Ovary (tissue), 9 donors: ENCODE data around the gene SEC16A. TPM values are rescaled to one million over a fixed set of nuclear protein-coding genes. Genes with fewer than 3 reads are reported as not detected.

Source experiments
- DNase-seq, 5 donors: peaks; one replicate each; pipeline ENCODE4 v3.0.0-alpha.2; 2019 to 2020
- H3K27ac ChIP-seq, 2 donors: fragments of 200-600 bp; one replicate each; pipeline versions ENCODE4 v1.5.1 to v1.8.0; 2019 to 2022
- H3K27me3 ChIP-seq: fragments of 200-600 bp; one replicate; pipeline ENCODE4 v1.8.0; 2022
- H3K36me3 ChIP-seq: fragments of 200-600 bp; sonication (generic); one replicate; pipeline ENCODE4 v1.5.1; 2019
- H3K4me1 ChIP-seq: one replicate; pipeline ENCODE4 v1.8.1; 2013; ENCODE audit warnings: mild to moderate bottlenecking, moderate library complexity; ENCODE audit not compliant: insufficient read depth
- H3K4me3 ChIP-seq: fragments of 200-600 bp; sonication (generic); one replicate; pipeline ENCODE4 v1.5.1; 2017
- H3K9me3 ChIP-seq, 2 donors: fragments of 200-600 bp in 1 of 2; sonication (generic) in 1 of 2; one replicate each; pipeline versions ENCODE4 v1.5.1 to v1.8.1; 2013 to 2019; ENCODE audit warnings: mild to moderate bottlenecking in 1 of 2, moderate library complexity in 1 of 2
- CTCF ChIP-seq, 3 donors: fragments of 450-650 bp in 2 of 3; fragments of 200-600 bp in 1 of 3; IDR thresholded peaks; one replicate each; pipeline versions ENCODE4 v1.5.1 to v1.8.0; 2016 to 2022; ENCODE audit warnings: antibody characterized with exemption in 3 of 3, mild to moderate bottlenecking in 1 of 3
- EP300 ChIP-seq: sonication (generic); formaldehyde crosslinking; IDR thresholded peaks from one replicate; pipeline ENCODE4 v1.6.1; 2017; ENCODE audit warnings: antibody characterized with exemption
- POLR2A ChIP-seq: fragments of 450-650 bp; IDR thresholded peaks from one replicate; pipeline ENCODE4 v1.6.1; 2017; ENCODE audit warnings: antibody characterized with exemption, mild to moderate bottlenecking, moderate library complexity
- WGBS, 3 donors: extraction: QIAGEN DNeasy Blood & Tissue Kit in 1 of 3; methylation state at CpG; one replicate each; pipeline versions ENCODE4 v1.1.5 to v1.1.7; 2013 to 2017; 5-methylcytosine and 5-hydroxymethylcytosine counted together
- intact Hi-C, 4 donors: fragments of 100-400 bp; cut with DNase I; formaldehyde crosslinking; loops; one replicate each; pipeline versions ENCODE4 v1.11.0 to v1.15.1; 2022 to 2023
- polyA plus RNA-seq, 2 donors: library from polyadenylated mRNA; stranded (reverse); fragments of 200-250 nt in 1 of 2; fragments of 350-450 nt in 1 of 2; fragmentation: Illumina TruSeq in 1 of 2; extraction: RNeasy Lipid Tissue Mini Kit (QIAGEN cat#74804) in 1 of 2; gene quantifications; one replicate each; pipeline ENCODE4 v1.2.3, GENCODE V29; 2013 to 2014
- total RNA-seq, 7 donors: library from RNA; depleted of rRNA in 2 of 7; stranded (reverse); fragments of >200 nt in 2 of 7; fragmentation: NEBNext Ultra II Directional in 3 of 7; extraction: Animal tissue kit (Norgen Biotek cat#: 25700) in 3 of 7; gene quantifications; one replicate each; pipeline versions ENCODE4 v1.1.0 to v1.2.4, GENCODE V29; 2016 to 2023
- donor health status: DM: no; HTN: no; CAD: no; lungs with moderate emphysema.
- donor health status: DM: no; HTN: no; CAD: no.
- donor health status: Bipolar disorder and iron deficiency.
- donor health status: DM: yes; HTN: yes; CAD: no.
- donor health status: DM: no; HTN: no; CAD: no.
- donor health status: DM: yes; HTN: yes; CAD: no.

The SEC16A gene
- total and polyA plus RNA-seq, 9 donors = 27.6 to 61.4 (median 46.5) TPM

- no peak for DNase-seq
Observed at GRCh38 chr9:136525207-136525606, 42.4 kb upstream of the SEC16A start.

GRCh38 chr9:136522314-136523237 is 39.7 kb upstream of the SEC16A start:
- TF ChIP-seq CTCF (IDR thresholded peaks at IDR 0.05) (no peak), POLR2A (no peak), EP300 (no peak)
- 90 to 93% (median 91%) methylated on average over 55 to 59 of the region's 59 CpGs for WGBS, 3 donors
- Histone ChIP-seq H3K36me3 (no peaks in the 10 kb centered on the region), H3K9me3 (no peaks in the 10 kb centered on the region), H3K4me3 (no peak overlapping the region), H3K4me1 (no peaks in the 10 kb centered on the region), H3K27ac (no peak overlapping the region), H3K27me3 (no peaks in the 10 kb centered on the region)
- DNase-seq = no peak
- intact Hi-C loops = no loop called here

More at GRCh38 chr9:136525207-136525606, 42.4 kb upstream of the SEC16A start:
- TF ChIP-seq CTCF (IDR thresholded peaks at IDR 0.05) (no peak), EP300 (no peak), POLR2A (no peak)
- Histone ChIP-seq H3K27ac (no peak overlapping the region), H3K27me3 (no peaks in the 10 kb centered on the region), H3K9me3 (no peaks in the 10 kb centered on the region), H3K4me1 (no peaks in the 10 kb centered on the region), H3K36me3 (no peaks in the 10 kb centered on the region), H3K4me3 (no peak overlapping the region)
- intact Hi-C loops = no loop called here
- 73 to 88% (median 83%) methylated on average over 18 to 21 of the region's 21 CpGs for WGBS, 3 donors

- intact Hi-C loops = no loop called here
- Histone ChIP-seq H3K27me3 (no peaks in the 10 kb centered on the region), H3K4me1 (no peaks in the 10 kb centered on the region), H3K36me3 (no peaks in the 10 kb centered on the region), H3K4me3 (no peak overlapping the region), H3K9me3 (no peaks in the 10 kb centered on the region), H3K27ac (no peak overlapping the region)
- WGBS, 3 donors = 71 to 85% (median 84%) methylated on average over 8 to 10 of the region's 10 CpGs
- DNase-seq = no peak
- no peak for TF ChIP-seq EP300
- no peak for TF ChIP-seq CTCF (IDR thresholded peaks at IDR 0.05)
- no peak for TF ChIP-seq POLR2A
Observed at GRCh38 chr9:136521537-136521936, 38.7 kb upstream of the SEC16A start.

GRCh38 chr9:136520053-136520540 is 37.3 kb upstream of the SEC16A start:
- Histone ChIP-seq H3K9me3 (no peaks in the 10 kb centered on the region), H3K36me3 (no peaks in the 10 kb centered on the region), H3K4me3 (no peak overlapping the region), H3K27me3 (no peaks in the 10 kb centered on the region), H3K27ac (no peak overlapping the region), H3K4me1 (no peaks in the 10 kb centered on the region)
- WGBS, 3 donors = 93 to 94% (median 93%) methylated on average over 20 of the region's 20 CpGs
- DNase-seq = no peak
- intact Hi-C loops = no loop called here
- no peak for TF ChIP-seq EP300
- TF ChIP-seq POLR2A = no peak
- no peak for TF ChIP-seq CTCF (IDR thresholded peaks at IDR 0.05)
